DMS114 treated with DMSO at 0.1 percent for 48 hours (cell line): ENCODE measurements around the gene PPP5C.
"Not testable (repeated sequence)": the region's sequence is repeated elsewhere in the genome, so short reads cannot be mapped to it uniquely, and the experiment has no call there.

ENCODE experiments used
- DNase-seq: peaks from one replicate; lab custom pipeline; 2025; ENCODE audit not compliant: unreplicated experiment; lab: John Stamatoyannopoulos, UW

The PPP5C gene

GRCh38 chr19:46361915-46362314 lies 15.0 kb downstream of the PPP5C start:
- DNase-seq: no peak

GRCh38 chr19:46364359-46364758 lies 17.5 kb downstream of the PPP5C start:
- no peak for DNase-seq

GRCh38 chr19:46365561-46365960 lies 18.7 kb downstream of the PPP5C start:
- no peak for DNase-seq

- no peak for DNase-seq
Observed at GRCh38 chr19:46366620-46367292, 19.9 kb downstream of the PPP5C start.

- no peak for DNase-seq
Observed at GRCh38 chr19:46367426-46367825, 20.5 kb downstream of the PPP5C start.

GRCh38 chr19:46368116-46368515 lies 21.2 kb downstream of the PPP5C start:
- DNase-seq: no peak

- DNase-seq: no peak
Observed at GRCh38 chr19:46369817-46370216, 22.9 kb downstream of the PPP5C start.

- no peak for DNase-seq
Observed at GRCh38 chr19:46371371-46371901, 24.5 kb downstream of the PPP5C start.

GRCh38 chr19:46372901-46373490 lies 26.1 kb downstream of the PPP5C start:
- no peak for DNase-seq

GRCh38 chr19:46373491-46374359 lies 26.8 kb downstream of the PPP5C start:
- DNase-seq: no peak

- no peak for DNase-seq
Observed at GRCh38 chr19:46374536-46375475, 27.9 kb downstream of the PPP5C start.

- DNase-seq: not testable (repeated sequence)
Observed at GRCh38 chr19:46375476-46376067, 28.7 kb downstream of the PPP5C start.

- DNase-seq: no peak
Observed at GRCh38 chr19:46376241-46377153, 29.6 kb downstream of the PPP5C start.

- DNase-seq: no peak
Observed at GRCh38 chr19:46378268-46378667, 31.4 kb downstream of the PPP5C start.

- no peak for DNase-seq
Observed at GRCh38 chr19:46380690-46381089, 33.8 kb downstream of the PPP5C start.

GRCh38 chr19:46381346-46381745 lies 34.5 kb downstream of the PPP5C start:
- DNase-seq: no peak

- DNase-seq: no peak
Observed at GRCh38 chr19:46381756-46382345, 35.0 kb downstream of the PPP5C start.

GRCh38 chr19:46383171-46383815 lies 36.4 kb downstream of the PPP5C start:
- DNase-seq: no peak
